Activated T-cell treated with anti-CD3 and anti-CD28 coated beads, Interleukin-2, amount 50 U/mL, for 4 hours (primary cell): Measurements from ENCODE around the gene MRPS16. TPM values are rescaled to one million over a fixed set of nuclear protein-coding genes. Genes with fewer than 3 reads are reported as not detected.
A peak's percentile ranks its signal among the peaks of the same experiment; 100 is the strongest.
"Not testable (repeated sequence)": the region's sequence is repeated elsewhere in the genome, so short reads cannot be mapped to it uniquely, and the experiment has no call there.

Experiments used
- ATAC-seq, 2 donors: fragments of 200-7000 bp; cut with Tn5 transposase; one replicate each; pipeline ENCODE4 v1.10.0; 2021
- DNase-seq: peaks from one replicate; pipeline ENCODE4 v3.0.0-alpha.2; 2020
- H3K27me3 Mint-ChIP-seq: one replicate; pipeline ENCODE4 v1.8.0; 2021; ENCODE audit warnings: low read depth, mixed read lengths
- H3K36me3 Mint-ChIP-seq: one replicate; pipeline ENCODE4 v1.8.0; 2022; ENCODE audit warnings: mixed read lengths; ENCODE audit not compliant: insufficient read depth
- H3K4me1 Mint-ChIP-seq: one replicate; pipeline ENCODE4 v1.8.0; 2021; ENCODE audit warnings: low read depth, mixed read lengths
- H3K4me3 Mint-ChIP-seq: one replicate; pipeline ENCODE4 v1.8.0; 2021; ENCODE audit warnings: mild to moderate bottlenecking, moderate library complexity, mixed read lengths
- H3K9me3 Mint-ChIP-seq: one replicate; pipeline ENCODE4 v1.8.0; 2021; ENCODE audit warnings: mixed read lengths
- total RNA-seq, 3 donors: library from RNA; stranded (reverse); gene quantifications; one replicate each; pipeline ENCODE4 v1.2.1, GENCODE V29; 2021

Gene MRPS16
- total RNA-seq: 100 to 1,000 TPM; 141 to 156 (median 150) TPM

- Mint-ChIP-seq H3K36me3 (peaks cover 15% of the 10 kb centered on the region), H3K9me3 (no peaks in the 10 kb centered on the region), H3K27me3 (no peaks in the 10 kb centered on the region), H3K4me3 (peak within 1 kb of the TSS; percentile 98), H3K4me1 (peaks cover 27% of the 10 kb centered on the region)
- ATAC-seq: peak; percentile 85 to 87
- peak; percentile 84 for DNase-seq
Measured at GRCh38 chr10:73252445-73253224, at the start of gene MRPS16. Gene MRPS16 (minus strand): TSS chr10:73252644. CDS start chr10:73252482, 162 bp downstream.

DNA sequence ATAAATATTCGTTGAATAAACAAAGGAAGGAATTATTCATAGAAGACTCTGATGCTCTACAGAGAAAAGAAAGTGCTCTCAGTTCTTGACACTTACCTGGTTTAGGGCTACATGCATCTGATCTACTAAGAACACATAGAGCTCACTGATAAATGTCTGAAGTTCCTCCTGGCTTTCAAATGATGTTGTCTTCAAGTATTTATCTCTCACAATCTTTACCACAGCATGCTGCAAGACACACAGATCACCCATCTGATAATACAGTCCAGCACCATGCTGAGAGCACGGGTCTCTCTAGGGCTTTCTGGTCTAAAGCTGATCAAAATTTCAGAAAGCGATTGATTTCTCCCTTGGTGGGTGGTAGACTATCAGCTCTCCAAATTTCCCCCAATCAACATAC, 44.5 kb upstream of the MRPS16 start:
- H3K4me3 Mint-ChIP-seq: no peak overlapping the region
- ATAC-seq: no peak
- H3K36me3 Mint-ChIP-seq: no peaks in the 10 kb centered on the region
- peaks cover 7% of the 10 kb centered on the region for H3K4me1 Mint-ChIP-seq
- no peaks in the 10 kb centered on the region for H3K27me3 Mint-ChIP-seq
- no peak for DNase-seq
- H3K9me3 Mint-ChIP-seq: no peaks in the 10 kb centered on the region

GRCh38 chr10:73293461-73293860, 41.0 kb upstream of the MRPS16 start:
- DNase-seq (no peak), ATAC-seq (no peak)
- Mint-ChIP-seq H3K36me3 (peaks cover 10% of the 10 kb centered on the region), H3K4me3 (no peak overlapping the region), H3K27me3 (no peaks in the 10 kb centered on the region), H3K9me3 (peaks cover 6% of the 10 kb centered on the region), H3K4me1 (peaks cover 7% of the 10 kb centered on the region)

GRCh38 chr10:73289958-73290357, 37.5 kb upstream of the MRPS16 start:
- H3K27me3 Mint-ChIP-seq: no peaks in the 10 kb centered on the region
- H3K9me3 Mint-ChIP-seq: peaks cover 6% of the 10 kb centered on the region
- ATAC-seq (no peak), DNase-seq (no peak)
- no peak overlapping the region for H3K4me3 Mint-ChIP-seq
- H3K4me1 Mint-ChIP-seq: no peaks in the 10 kb centered on the region
- peaks cover 10% of the 10 kb centered on the region for H3K36me3 Mint-ChIP-seq

GRCh38 chr10:73287441-73287840, 35.0 kb upstream of the MRPS16 start:
- H3K4me3 Mint-ChIP-seq: no peak overlapping the region

GRCh38 chr10:73281097-73281496, 28.7 kb upstream of the MRPS16 start:
- no peaks in the 10 kb centered on the region for H3K27me3 Mint-ChIP-seq
- H3K4me3 Mint-ChIP-seq: no peak overlapping the region
- no peaks in the 10 kb centered on the region for H3K36me3 Mint-ChIP-seq
- H3K4me1 Mint-ChIP-seq: no peaks in the 10 kb centered on the region
- H3K9me3 Mint-ChIP-seq: no peaks in the 10 kb centered on the region
- no peak for ATAC-seq
- no peak for DNase-seq

More at GRCh38 chr10:73287441-73287840, 35.0 kb upstream of the MRPS16 start:
- no peaks in the 10 kb centered on the region for H3K4me1 Mint-ChIP-seq
- no peak for ATAC-seq
- H3K9me3 Mint-ChIP-seq: peaks cover 6% of the 10 kb centered on the region
- peaks cover 10% of the 10 kb centered on the region for H3K36me3 Mint-ChIP-seq
- no peak for DNase-seq
- no peaks in the 10 kb centered on the region for H3K27me3 Mint-ChIP-seq

DNA sequence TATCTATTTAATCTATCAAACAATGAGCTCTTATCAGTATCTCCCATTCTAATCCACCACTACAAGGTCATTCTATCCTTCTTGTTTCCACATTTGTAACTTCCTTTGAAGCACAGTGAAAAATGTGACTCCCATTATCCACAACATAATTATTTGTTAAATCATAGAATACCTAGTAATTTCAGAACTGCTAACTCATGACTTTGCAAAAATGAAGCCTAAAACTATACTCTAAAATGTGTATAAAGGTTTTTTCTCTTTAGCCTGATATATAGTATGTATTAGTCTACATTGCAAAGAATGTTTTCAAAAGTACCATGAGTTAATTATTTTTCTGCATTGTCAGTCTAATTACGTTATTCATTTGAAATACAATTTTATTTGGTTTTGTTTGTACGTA, 12.0 kb upstream of the MRPS16 start:
- peaks cover 2% of the 10 kb centered on the region for H3K27me3 Mint-ChIP-seq
- ATAC-seq: no peak
- no peaks in the 10 kb centered on the region for H3K36me3 Mint-ChIP-seq
- H3K4me3 Mint-ChIP-seq: no peak overlapping the region
- no peak for DNase-seq
- H3K4me1 Mint-ChIP-seq: no peaks in the 10 kb centered on the region
- no peaks in the 10 kb centered on the region for H3K9me3 Mint-ChIP-seq

DNA sequence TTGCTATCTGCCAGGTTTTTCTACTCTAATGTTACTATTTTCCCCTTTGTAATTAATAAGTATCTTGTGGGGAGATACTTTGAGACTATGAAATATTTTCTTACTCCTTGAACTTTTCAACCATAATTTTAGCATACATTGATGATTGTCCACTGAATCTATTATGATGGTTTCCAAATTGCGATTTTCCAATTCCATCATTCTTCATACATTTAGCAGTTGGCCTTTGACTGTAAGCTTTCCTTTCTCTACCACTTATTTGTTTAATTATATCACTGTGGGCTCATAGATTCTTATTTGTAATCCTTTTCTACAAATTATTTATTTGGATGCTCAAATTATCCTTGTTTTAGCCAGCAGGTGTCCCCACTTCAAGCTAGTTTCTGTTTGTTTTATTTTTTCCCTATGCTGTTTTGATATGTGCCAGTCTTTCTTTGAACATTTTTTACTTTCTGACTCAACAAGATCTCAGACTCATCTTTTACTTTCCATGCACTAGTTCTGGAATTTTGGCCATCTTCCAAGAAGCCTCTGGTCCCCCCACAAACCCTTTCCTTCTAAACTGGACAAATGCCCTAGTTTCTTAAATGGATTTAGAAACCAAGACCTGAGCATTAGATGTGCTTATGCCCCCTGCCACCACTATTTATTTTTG, 11.4 kb upstream of the MRPS16 start:
- Mint-ChIP-seq H3K4me3 (no peak overlapping the region), H3K9me3 (peaks cover 5% of the 10 kb centered on the region), H3K4me1 (no peaks in the 10 kb centered on the region), H3K36me3 (peaks cover 3% of the 10 kb centered on the region), H3K27me3 (no peaks in the 10 kb centered on the region)
- DNase-seq (no peak), ATAC-seq (no peak)

- peaks cover 7% of the 10 kb centered on the region for H3K9me3 Mint-ChIP-seq
- no peak overlapping the region for H3K4me3 Mint-ChIP-seq
- H3K27me3 Mint-ChIP-seq: no peaks in the 10 kb centered on the region
- H3K36me3 Mint-ChIP-seq: peaks cover 3% of the 10 kb centered on the region
- no peaks in the 10 kb centered on the region for H3K4me1 Mint-ChIP-seq
- ATAC-seq (no peak), DNase-seq (no peak)
Measured at GRCh38 chr10:73262880-73263555, 10.6 kb upstream of the MRPS16 start.

- ATAC-seq (no peak), DNase-seq (no peak)
Measured at GRCh38 chr10:73262105-73262730, 9.8 kb upstream of the MRPS16 start.

DNA sequence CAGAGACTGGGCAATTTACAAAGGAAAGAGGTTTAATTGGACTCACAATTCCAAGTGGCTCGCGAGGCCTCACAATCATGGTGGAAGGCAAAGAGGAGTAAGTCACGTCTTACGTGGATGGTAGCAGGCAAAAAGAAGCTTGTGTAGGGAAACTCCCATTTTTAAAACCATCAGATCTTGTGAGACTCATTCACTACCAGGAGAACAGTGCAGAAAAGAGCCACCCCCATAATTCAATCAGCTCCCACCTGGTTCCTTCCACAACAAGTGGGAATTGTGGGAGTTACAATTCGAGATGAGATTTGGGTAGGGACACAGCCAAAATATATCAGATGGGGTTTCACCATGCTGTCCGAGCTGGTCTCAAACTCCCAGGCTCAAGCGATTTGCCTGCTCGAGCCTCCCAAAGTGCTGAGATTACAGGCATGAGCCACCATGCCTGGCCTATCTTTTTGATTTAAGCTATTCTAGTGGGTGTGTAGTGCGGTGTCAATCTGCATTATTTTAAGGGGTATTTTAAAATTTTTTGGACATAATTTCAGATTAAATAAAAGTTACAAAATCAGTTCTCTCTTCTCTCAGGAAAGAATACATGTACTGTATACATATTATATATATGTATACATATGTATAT, 9.0 kb upstream of the MRPS16 start:
- no peak for ATAC-seq
- Mint-ChIP-seq H3K4me1 (no peaks in the 10 kb centered on the region), H3K4me3 (no peak overlapping the region), H3K27me3 (no peaks in the 10 kb centered on the region), H3K36me3 (peaks cover 3% of the 10 kb centered on the region), H3K9me3 (peaks cover 7% of the 10 kb centered on the region)
- DNase-seq: no peak

More at GRCh38 chr10:73262105-73262730, 9.8 kb upstream of the MRPS16 start:
- Mint-ChIP-seq H3K4me1 (no peaks in the 10 kb centered on the region), H3K36me3 (peaks cover 3% of the 10 kb centered on the region), H3K9me3 (peaks cover 7% of the 10 kb centered on the region), H3K4me3 (no peak overlapping the region), H3K27me3 (no peaks in the 10 kb centered on the region)

DNA sequence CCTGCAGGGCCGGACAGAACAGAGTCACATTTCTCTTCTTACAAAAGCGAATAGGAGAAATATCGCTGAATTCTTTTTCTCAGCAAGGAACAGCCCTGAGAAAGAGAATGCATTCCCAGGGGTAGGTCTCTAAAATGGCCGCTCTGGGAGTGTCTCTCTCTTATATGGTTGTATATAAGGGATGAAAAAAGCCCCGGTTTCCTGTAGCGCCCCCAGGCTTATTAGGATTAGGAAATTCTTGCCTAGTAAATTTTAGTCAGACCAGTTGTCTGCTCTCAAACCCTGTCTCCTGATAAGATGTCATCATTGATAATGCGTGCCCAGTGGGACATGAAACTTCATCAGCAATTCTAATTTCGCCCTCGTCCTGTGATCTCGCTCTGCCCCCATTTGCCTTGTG, 6.2 kb upstream of the MRPS16 start:
- not testable (repeated sequence) for ATAC-seq, H3K27me3 Mint-ChIP-seq, H3K36me3 Mint-ChIP-seq, DNase-seq, H3K4me3 Mint-ChIP-seq, H3K4me1 Mint-ChIP-seq, H3K9me3 Mint-ChIP-seq

GRCh38 chr10:73253225-73253555, 746 bp upstream of the MRPS16 start:
- H3K4me3 Mint-ChIP-seq: peak overlapping the region; percentile 98
- H3K36me3 Mint-ChIP-seq: peaks cover 13% of the 10 kb centered on the region
- no peaks in the 10 kb centered on the region for H3K9me3 Mint-ChIP-seq
- H3K27me3 Mint-ChIP-seq: no peaks in the 10 kb centered on the region
- DNase-seq: no peak
- ATAC-seq: no peak
- H3K4me1 Mint-ChIP-seq: peaks cover 25% of the 10 kb centered on the region
